HG02798 (cell line): ENCODE data around the gene MYH7B.

Experiments used
- ATAC-seq: cut with Tn5 transposase; IDR thresholded peaks from one replicate; pipeline ENCODE4 v1.9.1; 2021; ENCODE audit warnings: mild to moderate bottlenecking; ENCODE audit not compliant: unreplicated experiment, poor library complexity

Gene MYH7B

GRCh38 chr20:35002426-35003210 lies 47.0 kb downstream of the MYH7B start:
- no peak for ATAC-seq

GRCh38 chr20:35003211-35004031 lies 47.8 kb downstream of the MYH7B start:
- no peak for ATAC-seq

GRCh38 chr20:35004051-35004725 lies 48.5 kb downstream of the MYH7B start:
- no peak for ATAC-seq

- ATAC-seq, result no peak
These were observed 49.2 kb downstream of the MYH7B start for GRCh38 chr20:35004749-35005462.
